Pancreas (tissue), 10 donors: ENCODE data around the gene CRAMP1. TPM values are rescaled to one million over a fixed set of nuclear protein-coding genes. Genes with fewer than 3 reads are reported as not detected.
A peak's percentile ranks its signal among the peaks of the same experiment; 100 is the strongest.

Experiments
- ATAC-seq, 4 donors: fragments of 200-7000 bp; cut with Tn5 transposase; one replicate each; pipeline versions ENCODE4 v1.8.0 to v1.9.1; 2020; ENCODE audit warnings: mild to moderate bottlenecking in 4 of 4, moderate library complexity in 4 of 4
- DNase-seq, 6 donors: peaks; one replicate each; pipeline ENCODE4 v3.0.0-alpha.2; 2020
- FAIRE-seq: peaks from 2 replicates; lab custom pipeline; 2012; peaks lifted over from hg19 to GRCh38; lab: Jason Lieb, UNC
- H3K27ac ChIP-seq, 4 donors: fragments of 200-600 bp; sonication (generic); 1 replicate in 3 of 4; 2 replicates in 1 of 4; pipeline versions ENCODE4 v1.5.0 to v1.8.0; 2020
- H3K27me3 ChIP-seq, 4 donors: fragments of 200-600 bp; one replicate each; pipeline ENCODE4 v1.8.0; 2021
- H3K36me3 ChIP-seq, 3 donors: fragments of 200-600 bp; sonication (generic) in 1 of 3; one replicate each; pipeline versions ENCODE4 v1.5.0 to v1.8.0; 2020 to 2021
- H3K4me1 ChIP-seq, 3 donors: fragments of 200-600 bp; one replicate each; pipeline ENCODE4 v1.8.0; 2021
- H3K4me3 ChIP-seq, 4 donors: fragments of 200-600 bp; sonication (generic) in 2 of 4; one replicate each; pipeline versions ENCODE4 v1.5.0 to v1.8.0; 2020 to 2021
- H3K9me3 ChIP-seq, 4 donors: fragments of 200-600 bp; one replicate each; pipeline ENCODE4 v1.8.0; 2021
- WGBS, 2 donors: extraction: QIAGEN DNeasy Blood & Tissue Kit; methylation state at CpG; one replicate each; pipeline ENCODE4 v1.1.7; 2013; 5-methylcytosine and 5-hydroxymethylcytosine counted together
- intact Hi-C, 3 donors: fragments of 100-400 bp; cut with DNase I; formaldehyde crosslinking; loops; one replicate each; pipeline versions ENCODE4 v1.11.1 to v1.14.2; 2022
- polyA plus RNA-seq, 2 donors: library from polyadenylated mRNA; stranded (reverse); fragments of 200-250 nt; gene quantifications; one replicate each; pipeline ENCODE4 v1.2.3, GENCODE V29; 2013
- total RNA-seq, 6 donors: library from RNA; stranded (reverse); fragmentation: NEBNext Ultra II Directional in 4 of 6; extraction: Animal tissue kit (Norgen Biotek cat#: 25700) in 4 of 6; gene quantifications; one replicate each; pipeline versions ENCODE4 v1.2.1 to v1.2.4, GENCODE V29; 2021 to 2023
- TF ChIP-seq, protein P1 (sequence below), 4 donors: fragments of 200-600 bp; sonication (generic) in 3 of 4; IDR thresholded peaks; one replicate each; pipeline versions ENCODE4 v1.5.0 to v1.8.0; 2021; ENCODE audit warnings: antibody characterized with exemption in 4 of 4
- donor health status: healthy with polysubstance abuse.
- donor health status: DM: no; HTN: no; CAD: no; lungs with moderate emphysema.
- donor health status: DM: no; HTN: no; CAD: no.
- donor health status: control.
- donor health status: control.
- donor health status: Bipolar disorder and iron deficiency.
- donor health status: DM: yes; HTN: yes; CAD: no.
- donor health status: DM: no; HTN: no; CAD: no.
- donor health status: DM: no; HTN: no; CAD: no.
- donor health status: DM: yes; HTN: yes; CAD: no.

CRAMP1 gene
- total and polyA plus RNA-seq, 8 donors = 4.6 to 16.2 (median 7.2) TPM

DNA sequence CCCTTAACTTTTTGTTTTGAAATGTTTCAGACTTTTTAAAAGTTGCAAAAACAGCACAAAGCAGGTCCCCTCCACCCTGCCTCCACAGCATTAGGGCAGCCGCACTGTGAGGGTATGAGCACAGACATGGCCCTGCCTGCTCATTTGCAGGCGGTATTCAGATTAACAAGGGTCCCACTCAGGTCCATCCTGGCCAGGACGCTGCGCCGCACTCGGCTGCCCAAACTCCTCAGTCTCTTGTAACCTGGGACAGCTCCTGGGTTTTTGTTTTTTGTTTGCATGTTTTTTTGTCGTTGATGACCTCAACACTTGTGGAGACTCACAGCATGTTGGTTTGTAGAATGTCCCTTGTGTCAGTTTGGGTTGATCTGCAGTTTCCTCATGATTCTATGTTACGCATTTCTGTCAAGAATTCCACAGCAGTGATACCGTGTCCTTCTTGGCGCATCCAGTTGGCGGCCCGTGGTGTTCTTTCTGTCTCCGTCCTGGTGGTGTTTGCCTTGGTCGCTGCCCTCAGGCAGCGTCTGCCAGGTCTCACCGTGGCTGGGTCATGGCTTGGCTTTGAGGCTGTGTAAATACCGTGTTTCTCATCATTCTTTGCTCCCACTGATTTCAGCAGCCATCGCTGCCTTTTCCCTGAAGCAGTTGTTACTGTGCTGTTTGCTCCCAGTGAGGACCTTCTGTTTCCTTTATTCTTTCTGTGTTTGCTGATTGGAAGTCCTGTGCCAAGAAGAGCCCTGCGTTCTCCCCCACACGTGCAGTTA is 18.5 kb downstream of the CRAMP1 start:
- TF ChIP-seq, protein P1, sequence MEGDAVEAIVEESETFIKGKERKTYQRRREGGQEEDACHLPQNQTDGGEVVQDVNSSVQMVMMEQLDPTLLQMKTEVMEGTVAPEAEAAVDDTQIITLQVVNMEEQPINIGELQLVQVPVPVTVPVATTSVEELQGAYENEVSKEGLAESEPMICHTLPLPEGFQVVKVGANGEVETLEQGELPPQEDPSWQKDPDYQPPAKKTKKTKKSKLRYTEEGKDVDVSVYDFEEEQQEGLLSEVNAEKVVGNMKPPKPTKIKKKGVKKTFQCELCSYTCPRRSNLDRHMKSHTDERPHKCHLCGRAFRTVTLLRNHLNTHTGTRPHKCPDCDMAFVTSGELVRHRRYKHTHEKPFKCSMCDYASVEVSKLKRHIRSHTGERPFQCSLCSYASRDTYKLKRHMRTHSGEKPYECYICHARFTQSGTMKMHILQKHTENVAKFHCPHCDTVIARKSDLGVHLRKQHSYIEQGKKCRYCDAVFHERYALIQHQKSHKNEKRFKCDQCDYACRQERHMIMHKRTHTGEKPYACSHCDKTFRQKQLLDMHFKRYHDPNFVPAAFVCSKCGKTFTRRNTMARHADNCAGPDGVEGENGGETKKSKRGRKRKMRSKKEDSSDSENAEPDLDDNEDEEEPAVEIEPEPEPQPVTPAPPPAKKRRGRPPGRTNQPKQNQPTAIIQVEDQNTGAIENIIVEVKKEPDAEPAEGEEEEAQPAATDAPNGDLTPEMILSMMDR (IDR thresholded peaks at IDR 0.05) = no peak
- Histone ChIP-seq H3K4me1 (peaks cover 0 to 3% (median 0%) of the 10 kb centered on the region in 3 donors), H3K9me3 (no peaks in the 10 kb centered on the region), H3K4me3 (no peak overlapping the region), H3K36me3 (peaks cover 3 to 16% (median 4%) of the 10 kb centered on the region in 3 donors), H3K27ac (no peak overlapping the region), H3K27me3 (no peaks in the 10 kb centered on the region)
- DNase-seq (no peak), ATAC-seq (no peak), FAIRE-seq (no peak)
- 90% methylated on average over 20 of the region's 20 CpGs for WGBS, 2 donors
- intact Hi-C loops = no loop called here

DNA sequence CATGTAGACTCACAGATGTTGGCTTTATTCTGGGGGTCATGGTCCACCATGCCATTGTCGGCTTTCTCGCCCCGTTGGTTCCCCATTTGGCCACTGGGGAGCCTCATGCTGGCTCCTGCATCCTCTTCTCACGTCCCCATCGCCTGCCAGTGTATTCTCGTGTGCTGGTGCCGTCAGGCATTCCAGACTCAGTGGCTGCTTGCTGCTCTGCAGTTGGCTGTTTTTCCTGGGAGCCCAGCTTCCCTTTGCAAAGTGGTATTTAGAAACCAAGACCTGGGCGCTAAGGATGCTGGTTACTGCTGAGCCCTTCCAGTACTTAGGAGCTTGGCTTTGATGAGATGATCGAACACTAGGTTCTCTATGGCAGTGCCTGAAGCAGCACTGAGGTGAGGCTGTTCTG is 19.1 kb downstream of the CRAMP1 start:
- H3K9me3 ChIP-seq = no peaks in the 10 kb centered on the region
- peaks cover 3 to 16% (median 4%) of the 10 kb centered on the region in 3 donors for H3K36me3 ChIP-seq
- no peak for DNase-seq

DNA sequence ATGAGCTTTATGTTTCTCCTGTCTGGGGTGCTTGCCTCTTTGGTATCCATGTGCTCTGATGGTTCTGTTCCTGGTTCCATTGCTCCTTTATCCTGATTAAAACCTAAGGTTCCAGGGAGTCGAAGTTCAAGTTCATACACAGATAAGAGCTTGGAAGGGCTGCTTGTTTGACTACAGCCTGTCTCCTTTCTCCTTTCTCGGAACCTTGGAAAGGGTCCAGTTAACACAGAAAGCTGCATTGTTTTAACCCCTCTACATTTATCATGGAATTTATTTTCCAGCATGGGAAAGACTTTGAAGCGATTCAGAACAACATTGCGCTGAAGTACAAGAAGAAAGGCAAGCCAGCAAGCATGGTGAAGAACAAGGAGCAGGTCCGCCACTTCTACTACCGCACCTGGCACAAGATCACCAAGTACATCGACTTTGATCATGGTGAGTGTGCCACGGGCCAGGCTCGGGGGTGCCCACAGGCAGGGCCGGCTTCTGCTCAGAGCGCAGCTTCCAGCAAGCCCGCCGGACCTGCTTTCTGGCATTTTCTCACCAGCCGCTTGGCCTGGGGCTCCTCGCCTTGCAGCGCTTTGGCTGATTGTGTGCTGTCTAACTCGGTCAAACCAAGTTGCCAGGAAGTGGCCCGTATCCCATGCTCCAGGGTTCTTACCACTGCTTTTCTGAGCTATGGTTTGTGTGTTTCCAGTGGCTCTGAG is 19.9 kb downstream of the CRAMP1 start:
- Histone ChIP-seq H3K36me3 (peaks cover 3 to 16% (median 4%) of the 10 kb centered on the region in 3 donors), H3K9me3 (no peaks in the 10 kb centered on the region), H3K4me1 (peaks cover 0 to 3% (median 0%) of the 10 kb centered on the region in 3 donors), H3K27me3 (no peaks in the 10 kb centered on the region), H3K27ac (peak overlapping the region in 2 of 4 donors; percentile 2 to 16), H3K4me3 (no peak overlapping the region)
- DNase-seq (no peak), ATAC-seq (peak in 3 of 4 donors; percentile 38 to 67 (median 51)), FAIRE-seq (no peak)
- TF ChIP-seq, protein P1 (IDR thresholded peaks at IDR 0.05) = no peak
- WGBS, 2 donors = 50% methylated on average over 18 of the region's 18 CpGs
- intact Hi-C loops = no loop called here

More for the DNA sequence above, 19.1 kb downstream of the CRAMP1 start:
- 95 to 96% methylated on average over 9 of the region's 9 CpGs for WGBS, 2 donors
- no peak for FAIRE-seq
- no peak for ATAC-seq
- Histone ChIP-seq H3K4me1 (peaks cover 0 to 3% (median 0%) of the 10 kb centered on the region in 3 donors), H3K27ac (no peak overlapping the region), H3K27me3 (no peaks in the 10 kb centered on the region), H3K4me3 (no peak overlapping the region)
- TF ChIP-seq, protein P1 (IDR thresholded peaks at IDR 0.05) = no peak
- intact Hi-C loops = no loop called here

DNA sequence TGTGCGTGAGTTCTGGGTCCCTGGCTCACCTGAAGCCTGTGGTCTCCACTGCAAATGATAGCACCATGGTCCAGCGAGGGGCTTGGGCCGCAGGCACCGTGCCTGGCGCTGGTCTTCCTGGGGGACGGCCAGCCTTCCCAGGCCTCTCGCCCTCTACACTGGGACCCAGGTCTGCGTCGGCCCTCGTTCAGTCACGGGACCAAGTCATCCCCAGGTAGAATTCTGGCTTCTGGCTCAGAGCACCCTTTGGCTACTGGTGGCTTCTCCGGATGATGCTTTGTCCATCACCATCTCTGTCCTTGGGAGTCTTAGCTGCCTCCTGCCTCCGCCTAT is 20.4 kb downstream of the CRAMP1 start:
- Histone ChIP-seq H3K36me3 (peaks cover 3 to 19% (median 4%) of the 10 kb centered on the region in 3 donors), H3K9me3 (no peaks in the 10 kb centered on the region), H3K27ac (peak overlapping the region in 2 of 4 donors; percentile 2 to 16), H3K27me3 (no peaks in the 10 kb centered on the region), H3K4me1 (peaks cover 0 to 3% (median 0%) of the 10 kb centered on the region in 3 donors), H3K4me3 (no peak overlapping the region)
- FAIRE-seq (no peak), DNase-seq (no peak), ATAC-seq (no peak)
- TF ChIP-seq, protein P1 (IDR thresholded peaks at IDR 0.05) = no peak
- WGBS, 2 donors = 94 to 97% methylated on average over 13 of the region's 13 CpGs
- intact Hi-C loops = no loop called here
